Measurements from ENCODE around the gene ST8SIA4. TPM values are rescaled to one million over a fixed set of nuclear protein-coding genes. Genes with fewer than 3 reads are reported as not detected.

Gene ST8SIA4
- total RNA-seq, 2 donors from 2014 or later = 21.2 to 36.2 TPM

DNA sequence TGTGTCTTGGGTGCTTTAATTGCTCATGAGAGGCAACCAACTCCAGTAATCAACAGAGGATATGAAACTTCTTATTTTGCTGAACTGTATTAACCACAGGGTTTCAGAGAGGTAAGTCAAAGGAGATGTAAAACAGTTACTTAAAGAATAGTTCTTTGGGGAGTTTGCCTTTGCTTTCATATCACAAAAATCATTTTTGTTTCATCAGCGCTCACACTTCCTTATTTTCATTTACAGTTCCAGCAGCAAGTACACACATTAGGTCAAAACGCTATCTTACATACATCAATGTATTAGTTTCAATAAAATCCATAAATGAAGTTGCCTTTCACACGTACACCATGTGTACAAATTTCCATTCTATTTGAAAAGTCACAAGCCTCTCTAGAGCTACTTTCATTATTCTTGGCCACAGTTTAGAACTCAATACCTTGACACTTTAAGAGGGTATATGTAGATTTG, 50.1 kb downstream of the ST8SIA4 start:
- ATAC-seq (peak; percentile 86 to 90), DNase-seq (ENCODE audit: low spot score in 2 of 2) (no peak)
- H3K9me3 Mint-ChIP-seq = no peaks in the 10 kb centered on the region
- peak overlapping the region; percentile 44 to 88 for H3K27ac Mint-ChIP-seq
- H3K36me3 Mint-ChIP-seq = peaks cover 15 to 16% of the 10 kb centered on the region in 2 donors

DNA sequence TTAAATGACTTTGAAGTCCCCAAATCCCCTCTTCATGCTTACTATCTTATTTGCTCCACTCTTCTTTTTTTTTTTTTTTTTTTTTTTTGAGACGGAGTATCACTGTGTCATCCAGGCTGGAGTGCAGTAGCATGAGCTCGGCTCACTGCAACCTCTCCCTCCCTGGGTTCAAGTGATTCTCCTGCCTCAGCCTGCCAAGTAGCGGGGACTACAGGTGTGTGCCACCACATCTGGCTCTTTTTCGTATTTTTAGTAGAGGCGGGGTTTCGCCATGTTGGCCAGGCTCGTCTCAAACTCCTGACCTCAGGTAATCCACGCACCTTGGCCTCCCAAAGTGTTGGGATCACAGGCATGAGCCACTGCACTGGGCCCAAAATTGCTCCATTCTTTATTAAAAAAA, 51.0 kb downstream of the ST8SIA4 start:
- Mint-ChIP-seq H3K9me3 (no peaks in the 10 kb centered on the region), H3K36me3 (peaks cover 15 to 16% of the 10 kb centered on the region in 2 donors), H3K27ac (no peak overlapping the region)
- DNase-seq (ENCODE audit: low spot score in 2 of 2) = no peak
- no peak for ATAC-seq

DNA sequence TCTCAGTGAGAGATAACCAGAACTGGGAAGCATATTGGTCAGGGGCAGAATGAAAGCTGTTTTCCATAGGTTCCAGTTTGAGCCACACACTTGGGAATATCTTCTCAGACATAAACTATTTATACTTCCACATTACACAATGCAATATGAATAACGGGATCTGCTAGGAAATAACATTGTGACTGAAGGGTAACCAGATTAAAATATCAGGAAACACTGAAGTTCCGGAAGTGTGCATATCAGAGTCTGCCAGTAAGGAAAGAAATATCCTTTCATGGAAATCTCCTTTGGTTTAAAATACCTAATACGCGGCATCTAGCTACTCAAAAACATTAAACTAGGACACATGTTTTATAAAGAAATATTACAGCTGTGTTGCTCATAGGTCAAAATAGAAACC, 56.3 kb downstream of the ST8SIA4 start:
- DNase-seq (ENCODE audit: low spot score in 2 of 2) (no peak), ATAC-seq (no peak)
- H3K9me3 Mint-ChIP-seq = no peaks in the 10 kb centered on the region
- no peak overlapping the region for H3K27ac Mint-ChIP-seq
- H3K36me3 Mint-ChIP-seq = peaks cover 0 to 19% of the 10 kb centered on the region in 2 donors

DNA sequence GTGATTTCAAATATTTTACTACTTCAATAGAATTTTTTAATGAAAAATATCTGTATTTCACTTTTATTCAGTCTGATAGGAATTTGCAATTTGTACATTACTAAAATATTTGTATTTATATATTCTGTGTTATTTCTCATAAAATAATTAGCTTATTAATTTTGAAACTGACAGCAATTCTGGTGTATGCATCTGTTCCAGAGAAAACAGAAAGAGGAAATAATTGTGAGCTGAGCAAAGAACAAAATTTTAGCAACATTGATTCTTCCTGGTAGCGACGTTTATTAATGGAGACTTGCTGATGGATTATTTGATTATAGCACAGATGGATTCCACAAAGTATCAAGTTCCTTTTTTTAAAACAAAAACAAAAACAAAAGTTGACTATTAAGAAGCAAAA, 61.0 kb downstream of the ST8SIA4 start:
- no peaks in the 10 kb centered on the region for H3K9me3 Mint-ChIP-seq
- H3K36me3 Mint-ChIP-seq = peaks cover 0 to 29% of the 10 kb centered on the region in 2 donors
- DNase-seq (ENCODE audit: low spot score in 2 of 2) (no peak), ATAC-seq (no peak)
- no peak overlapping the region for H3K27ac Mint-ChIP-seq

DNA sequence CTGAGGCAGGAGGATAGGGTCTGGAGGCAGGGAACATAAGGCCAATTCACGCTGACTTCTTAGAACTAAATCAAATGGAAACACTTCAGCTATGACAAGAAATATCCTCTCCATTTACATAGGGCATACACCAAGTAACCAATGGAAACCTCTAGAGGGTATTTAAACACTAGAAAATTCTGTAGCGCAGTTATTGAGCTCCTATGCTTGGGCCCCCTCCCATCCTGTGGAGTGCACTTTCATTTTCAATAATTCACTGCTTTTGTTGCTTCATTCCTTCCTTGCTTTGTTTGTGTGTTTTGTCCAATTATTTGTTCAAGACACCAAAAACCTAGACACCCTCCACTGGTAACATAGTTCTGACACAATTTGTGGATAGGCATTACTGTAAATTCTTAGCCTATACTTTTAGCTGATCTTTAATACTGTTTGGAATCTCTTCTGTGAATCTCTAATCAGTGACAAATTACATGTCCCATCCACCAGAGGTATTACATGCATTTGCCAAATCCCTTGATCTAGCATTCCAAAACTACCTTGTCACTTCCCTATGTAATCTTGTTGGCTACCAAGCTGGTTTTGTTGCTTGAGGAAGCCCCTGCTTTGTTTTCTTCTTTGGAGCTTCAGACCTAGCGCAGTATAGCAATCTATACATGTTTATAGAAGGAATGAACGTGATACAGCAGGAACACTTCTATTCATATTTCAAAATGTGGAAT, 61.6 kb downstream of the ST8SIA4 start:
- Mint-ChIP-seq H3K9me3 (no peaks in the 10 kb centered on the region), H3K36me3 (peaks cover 0 to 32% of the 10 kb centered on the region in 2 donors), H3K27ac (peak overlapping the region; percentile 75 to 93)
- ATAC-seq = peak in 1 of 2 donors; percentile 37
- no peak for DNase-seq (ENCODE audit: low spot score in 2 of 2)

DNA sequence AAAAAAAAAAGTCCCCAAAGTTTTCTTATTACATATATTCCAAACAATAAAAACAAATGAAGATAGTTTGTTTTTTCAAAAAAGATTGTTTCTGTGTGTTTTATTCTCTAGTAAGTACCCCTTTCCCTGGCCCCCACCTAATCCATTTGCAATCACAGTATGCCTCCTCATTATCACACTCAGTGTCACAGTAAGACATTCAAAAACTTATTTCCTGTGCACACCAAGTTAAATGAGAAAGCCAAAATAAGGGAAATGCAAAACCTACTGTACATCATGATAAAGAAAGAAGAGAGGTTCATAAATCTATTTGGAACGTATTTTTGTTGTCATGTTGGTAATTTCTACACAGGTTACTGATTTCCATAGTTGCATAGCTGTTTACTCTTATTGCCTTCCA, 62.3 kb downstream of the ST8SIA4 start:
- peak overlapping the region; percentile 32 to 93 for H3K27ac Mint-ChIP-seq
- DNase-seq (ENCODE audit: low spot score in 2 of 2) = no peak
- peaks cover 0 to 30% of the 10 kb centered on the region in 2 donors for H3K36me3 Mint-ChIP-seq
- peak; percentile 11 to 37 for ATAC-seq
- no peaks in the 10 kb centered on the region for H3K9me3 Mint-ChIP-seq

DNA sequence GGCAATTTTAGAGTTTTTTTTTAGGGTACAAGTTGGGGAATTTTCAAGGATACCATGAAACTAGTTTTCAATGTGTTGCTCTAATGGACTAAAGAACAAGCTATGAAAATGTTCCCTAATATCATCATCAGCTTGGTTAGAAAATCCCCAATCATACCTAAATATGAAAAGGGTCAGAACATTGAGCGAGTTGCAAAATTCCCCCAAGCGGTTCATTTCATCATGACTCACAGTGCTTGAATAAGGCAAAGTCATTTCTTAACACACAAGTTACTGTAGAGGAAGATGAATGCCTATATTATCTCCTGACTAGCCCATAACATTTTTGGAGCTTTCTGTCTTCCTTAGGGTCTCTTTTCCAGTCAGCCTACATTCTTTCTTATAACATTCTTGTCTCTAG, 62.7 kb downstream of the ST8SIA4 start:
- ATAC-seq = peak; percentile 92 to 95
- peaks cover 0 to 33% of the 10 kb centered on the region in 2 donors for H3K36me3 Mint-ChIP-seq
- H3K9me3 Mint-ChIP-seq = no peaks in the 10 kb centered on the region
- peak overlapping the region; percentile 32 to 93 for H3K27ac Mint-ChIP-seq
- DNase-seq (ENCODE audit: low spot score in 2 of 2) = no peak

DNA sequence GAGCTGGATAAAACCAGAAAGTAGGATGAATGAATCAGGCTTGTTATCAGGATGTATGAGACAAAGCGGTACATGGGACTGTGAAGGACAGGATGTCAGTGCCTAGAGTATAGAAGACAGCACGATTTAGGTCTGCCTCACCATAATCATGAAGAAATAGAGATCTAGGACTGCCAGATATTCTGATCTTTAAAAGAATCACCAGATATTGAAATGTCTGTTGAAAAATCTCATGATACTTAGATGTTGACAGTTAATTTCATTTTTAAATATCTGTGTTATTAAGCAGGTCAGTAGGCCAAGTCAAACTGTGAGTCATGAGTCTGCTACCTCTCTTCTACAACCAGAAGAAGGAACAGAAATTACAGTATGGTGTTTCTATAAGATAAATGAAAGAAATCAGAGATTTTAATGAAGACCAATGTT, 65.0 kb downstream of the ST8SIA4 start:
- Mint-ChIP-seq H3K27ac (peak overlapping the region in 1 of 2 donors; percentile 39), H3K36me3 (peaks cover 0 to 30% of the 10 kb centered on the region in 2 donors), H3K9me3 (no peaks in the 10 kb centered on the region)
- no peak for DNase-seq (ENCODE audit: low spot score in 2 of 2)
- ATAC-seq = peak in 1 of 2 donors; percentile 52

DNA sequence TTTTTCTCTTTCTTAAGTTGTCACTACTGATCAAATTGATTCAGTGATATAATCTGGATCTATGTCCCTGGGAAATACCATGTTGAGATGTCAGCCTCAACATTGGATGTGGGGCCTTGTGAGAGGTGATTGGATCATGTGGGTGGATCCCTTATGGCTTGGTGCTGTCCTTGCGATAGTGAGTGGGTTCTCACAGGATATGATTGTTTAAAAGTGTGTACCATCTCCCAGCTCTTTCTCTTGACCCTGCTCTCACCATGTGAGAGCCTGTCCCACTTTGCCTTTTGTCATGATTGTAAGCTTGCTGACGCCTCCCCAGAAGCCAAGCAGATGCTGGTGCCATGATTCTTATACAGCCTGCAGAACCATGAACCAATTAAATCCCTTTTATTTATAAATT, 68.6 kb downstream of the ST8SIA4 start:
- ATAC-seq (no peak), DNase-seq (ENCODE audit: low spot score in 2 of 2) (no peak)
- H3K36me3 Mint-ChIP-seq = peaks cover 7 to 38% of the 10 kb centered on the region in 2 donors
- no peaks in the 10 kb centered on the region for H3K9me3 Mint-ChIP-seq
- H3K27ac Mint-ChIP-seq = no peak overlapping the region

DNA sequence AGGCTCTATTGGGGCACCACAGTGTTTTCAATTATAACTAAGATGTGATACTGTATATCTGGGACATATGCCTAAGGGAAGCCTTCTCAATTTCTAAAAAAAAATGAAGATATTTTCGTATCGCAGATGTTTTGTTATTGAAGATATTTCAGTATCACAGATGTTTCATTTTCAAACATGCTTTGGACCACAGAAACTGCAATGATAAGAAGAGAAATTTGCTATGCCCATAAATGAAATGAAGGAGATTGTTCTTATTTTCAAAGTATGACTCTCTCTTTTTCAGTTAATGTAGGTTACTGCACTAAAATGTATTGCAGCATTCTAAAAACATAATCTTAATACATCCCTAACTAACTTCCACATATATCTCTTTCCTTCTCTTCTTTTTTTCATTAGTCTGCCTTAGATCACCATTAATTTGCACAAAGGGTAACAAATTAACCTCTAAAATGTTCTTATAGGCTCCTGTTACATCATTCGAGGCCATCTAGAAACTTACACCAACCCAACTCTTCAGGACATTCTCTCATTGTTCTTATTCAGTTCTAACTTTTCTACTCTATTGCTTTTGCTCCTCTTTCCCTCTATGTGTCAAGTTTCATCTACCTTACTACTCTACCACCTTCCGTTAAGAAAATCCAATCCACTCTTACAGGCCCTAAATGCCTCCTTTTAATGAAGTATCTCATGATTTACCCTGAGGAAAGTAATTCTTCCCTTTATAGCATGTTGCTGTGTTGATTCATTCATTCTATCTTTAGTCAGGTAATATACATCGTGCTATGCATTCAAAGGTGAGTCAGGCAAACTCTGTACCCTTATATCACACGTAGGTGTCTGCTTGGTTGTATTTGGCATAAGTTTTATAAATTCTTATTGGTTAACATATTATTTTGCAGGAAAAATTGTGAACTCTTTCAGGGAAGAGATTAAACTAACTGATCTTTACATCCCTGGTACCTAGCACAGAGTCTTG, 70.5 kb downstream of the ST8SIA4 start:
- no peak for ATAC-seq
- no peaks in the 10 kb centered on the region for H3K9me3 Mint-ChIP-seq
- no peak overlapping the region for H3K27ac Mint-ChIP-seq
- H3K36me3 Mint-ChIP-seq = peaks cover 7 to 38% of the 10 kb centered on the region in 2 donors
- no peak for DNase-seq (ENCODE audit: low spot score in 2 of 2)

DNA sequence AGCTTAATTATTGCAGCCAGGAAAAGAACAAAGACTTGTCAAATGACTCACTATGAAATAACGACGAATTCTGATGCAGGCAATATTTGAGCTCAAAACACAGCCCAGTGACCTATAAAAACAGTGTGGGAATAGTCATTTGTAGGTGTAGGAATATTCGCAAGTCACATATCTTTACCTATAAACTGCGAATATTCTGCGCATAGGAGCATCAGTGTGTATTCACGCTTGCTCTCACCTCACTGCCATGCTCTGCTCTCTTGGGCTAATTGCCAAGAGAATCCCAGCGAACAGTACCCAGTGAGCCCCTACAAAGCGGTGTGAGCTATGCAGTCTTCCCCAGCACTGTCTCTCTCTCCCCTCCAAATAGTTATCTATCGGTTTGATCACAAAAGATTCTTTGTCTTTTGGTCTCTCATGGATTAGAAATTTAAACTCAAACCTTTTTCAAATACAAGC, 74.2 kb downstream of the ST8SIA4 start:
- peak overlapping the region in 1 of 2 donors; percentile 32 for H3K27ac Mint-ChIP-seq
- ATAC-seq (no peak), DNase-seq (ENCODE audit: low spot score in 2 of 2) (no peak)
- H3K36me3 Mint-ChIP-seq = peaks cover 7 to 16% of the 10 kb centered on the region in 2 donors
- no peaks in the 10 kb centered on the region for H3K9me3 Mint-ChIP-seq

DNA sequence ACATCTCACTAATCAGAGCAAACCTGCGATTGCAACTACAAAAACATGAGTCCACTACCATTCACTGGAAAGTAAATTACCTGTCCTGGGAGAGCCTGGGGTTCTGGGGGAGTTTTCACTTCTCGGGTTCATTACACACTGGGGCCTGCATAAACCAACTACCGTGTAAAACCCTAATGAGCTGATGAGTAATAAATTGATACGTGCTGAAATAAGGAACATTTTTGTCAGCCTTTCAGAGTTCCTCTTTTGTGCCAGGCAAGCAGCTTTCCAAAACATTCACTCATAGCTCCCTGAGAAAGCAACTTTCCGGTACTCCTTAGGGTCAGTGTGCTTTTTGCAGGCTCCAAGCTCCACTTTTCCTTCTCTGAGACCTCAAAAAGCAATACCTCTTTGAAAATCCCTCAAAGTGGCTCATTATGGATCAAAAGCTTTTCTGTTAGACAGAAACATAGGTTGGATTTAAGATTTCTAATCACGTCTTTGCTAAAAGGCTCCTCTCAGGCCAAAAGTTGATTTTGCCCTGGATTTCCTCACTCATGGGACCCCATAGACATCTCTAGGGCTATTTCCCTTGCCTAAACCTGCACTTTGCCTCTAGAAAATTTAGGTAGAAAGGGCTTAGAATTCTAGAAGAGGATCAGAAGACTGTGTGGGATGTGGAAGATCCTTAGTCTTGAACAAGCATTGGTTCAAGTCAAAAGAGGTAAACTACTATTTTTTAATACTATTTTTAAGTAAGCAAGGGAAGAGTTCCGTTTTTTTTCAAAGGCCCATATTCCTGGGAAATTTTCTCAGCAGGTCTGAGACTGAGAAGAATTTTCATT, 74.8 kb downstream of the ST8SIA4 start:
- Mint-ChIP-seq H3K36me3 (peaks cover 7 to 16% of the 10 kb centered on the region in 2 donors), H3K27ac (peak overlapping the region; percentile 15 to 23), H3K9me3 (no peaks in the 10 kb centered on the region)
- ATAC-seq = peak; percentile 47 to 61
- DNase-seq (ENCODE audit: low spot score in 2 of 2) = no peak

DNA sequence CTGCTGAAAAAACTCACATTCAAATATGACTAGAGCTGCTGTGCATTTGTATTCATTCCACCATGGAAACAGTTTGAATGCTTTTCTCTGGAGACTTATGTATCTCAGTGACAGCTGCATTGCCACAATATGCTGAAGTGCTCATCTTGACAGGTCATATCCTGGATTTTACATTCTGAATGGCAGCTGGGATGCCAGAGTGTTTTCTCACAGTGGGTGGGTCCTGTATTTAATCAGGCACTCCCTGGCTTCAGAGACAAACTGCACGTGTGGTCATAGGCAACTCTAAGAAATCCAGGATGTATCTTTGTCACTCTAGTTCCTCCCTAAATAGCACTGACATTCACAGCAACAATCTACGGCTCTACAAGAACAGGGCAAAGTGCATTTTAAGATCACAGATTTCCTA, 75.6 kb downstream of the ST8SIA4 start:
- H3K9me3 Mint-ChIP-seq = no peaks in the 10 kb centered on the region
- H3K27ac Mint-ChIP-seq = peak overlapping the region in 1 of 2 donors; percentile 23
- ATAC-seq (peak; percentile 42 to 54), DNase-seq (ENCODE audit: low spot score in 2 of 2) (no peak)
- H3K36me3 Mint-ChIP-seq = peaks cover 1 to 8% of the 10 kb centered on the region in 2 donors

DNA sequence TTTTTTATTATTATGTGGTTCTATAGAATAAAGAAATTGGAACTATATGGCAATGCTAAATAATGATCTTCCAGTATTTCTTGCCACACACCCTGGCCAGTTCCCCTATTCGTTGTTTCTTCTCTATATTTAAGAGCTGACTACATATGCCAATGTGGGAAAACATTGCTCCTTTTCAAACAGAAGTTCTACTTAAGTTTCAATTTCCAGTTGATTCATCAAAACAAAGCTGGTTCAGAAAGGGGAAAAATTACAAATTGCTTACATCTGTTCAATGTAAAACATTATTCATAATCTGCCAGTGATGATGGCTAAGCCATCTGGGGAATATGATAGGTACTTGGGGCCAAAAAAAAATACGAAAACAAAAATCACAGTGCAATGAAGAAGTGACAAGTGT, 76.9 kb downstream of the ST8SIA4 start:
- Mint-ChIP-seq H3K27ac (peak overlapping the region in 1 of 2 donors; percentile 42), H3K36me3 (peaks cover 0 to 6% of the 10 kb centered on the region in 2 donors), H3K9me3 (no peaks in the 10 kb centered on the region)
- no peak for DNase-seq (ENCODE audit: low spot score in 2 of 2)
- ATAC-seq = peak; percentile 71 to 86

DNA sequence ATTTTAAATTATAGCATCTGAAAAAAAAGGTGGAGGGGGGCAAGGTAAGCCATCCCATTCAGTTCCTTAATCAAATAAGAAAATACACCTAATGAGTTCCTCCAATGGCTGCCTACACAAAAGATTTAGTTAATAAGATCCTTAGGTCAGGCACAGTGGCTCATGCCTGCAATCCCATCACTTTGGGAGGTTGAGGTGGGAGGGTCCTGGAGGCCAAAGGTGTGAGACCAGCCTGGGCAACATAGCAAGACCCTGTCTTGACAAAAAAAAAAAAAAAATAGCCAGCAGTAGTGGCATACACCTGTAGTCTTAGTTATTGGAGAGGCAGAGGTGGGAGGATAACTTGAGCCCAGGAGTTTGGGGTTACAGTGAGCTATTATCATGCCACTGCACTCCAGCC, 78.4 kb downstream of the ST8SIA4 start:
- no peak overlapping the region for H3K27ac Mint-ChIP-seq
- ATAC-seq (no peak), DNase-seq (ENCODE audit: low spot score in 2 of 2) (no peak)
- no peaks in the 10 kb centered on the region for H3K9me3 Mint-ChIP-seq
- H3K36me3 Mint-ChIP-seq = peaks cover 0 to 6% of the 10 kb centered on the region in 2 donors

DNA sequence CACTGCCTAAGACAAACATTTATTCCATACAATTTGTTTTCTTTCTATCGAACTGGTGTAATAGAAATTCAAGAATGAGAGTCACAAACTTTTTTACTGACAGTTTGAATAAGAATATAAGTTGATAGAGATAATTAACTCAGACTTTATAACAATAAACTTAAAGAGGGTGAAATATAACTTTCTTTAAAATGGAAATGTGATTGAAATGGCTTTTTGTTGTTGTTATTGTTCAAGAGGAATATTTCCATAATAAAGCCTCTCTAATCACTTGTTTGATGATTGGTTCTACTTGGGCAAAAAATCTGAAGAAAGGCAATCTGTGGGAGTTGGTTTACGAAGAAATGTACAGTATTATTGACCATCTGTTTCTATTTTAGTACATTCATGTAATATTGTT, 79.3 kb downstream of the ST8SIA4 start:
- Mint-ChIP-seq H3K27ac (no peak overlapping the region), H3K9me3 (no peaks in the 10 kb centered on the region), H3K36me3 (no peaks in the 10 kb centered on the region)

More for the DNA sequence above, 79.3 kb downstream of the ST8SIA4 start:
- ATAC-seq (no peak), DNase-seq (ENCODE audit: low spot score in 2 of 2) (no peak)
